ENCODE data around the gene KCNH3.
A peak's percentile ranks its signal among the peaks of the same experiment; 100 is the strongest.
"Not testable (repeated sequence)": the region's sequence is repeated elsewhere in the genome, so short reads cannot be mapped to it uniquely, and the experiment has no call there.

The KCNH3 gene, protein sequence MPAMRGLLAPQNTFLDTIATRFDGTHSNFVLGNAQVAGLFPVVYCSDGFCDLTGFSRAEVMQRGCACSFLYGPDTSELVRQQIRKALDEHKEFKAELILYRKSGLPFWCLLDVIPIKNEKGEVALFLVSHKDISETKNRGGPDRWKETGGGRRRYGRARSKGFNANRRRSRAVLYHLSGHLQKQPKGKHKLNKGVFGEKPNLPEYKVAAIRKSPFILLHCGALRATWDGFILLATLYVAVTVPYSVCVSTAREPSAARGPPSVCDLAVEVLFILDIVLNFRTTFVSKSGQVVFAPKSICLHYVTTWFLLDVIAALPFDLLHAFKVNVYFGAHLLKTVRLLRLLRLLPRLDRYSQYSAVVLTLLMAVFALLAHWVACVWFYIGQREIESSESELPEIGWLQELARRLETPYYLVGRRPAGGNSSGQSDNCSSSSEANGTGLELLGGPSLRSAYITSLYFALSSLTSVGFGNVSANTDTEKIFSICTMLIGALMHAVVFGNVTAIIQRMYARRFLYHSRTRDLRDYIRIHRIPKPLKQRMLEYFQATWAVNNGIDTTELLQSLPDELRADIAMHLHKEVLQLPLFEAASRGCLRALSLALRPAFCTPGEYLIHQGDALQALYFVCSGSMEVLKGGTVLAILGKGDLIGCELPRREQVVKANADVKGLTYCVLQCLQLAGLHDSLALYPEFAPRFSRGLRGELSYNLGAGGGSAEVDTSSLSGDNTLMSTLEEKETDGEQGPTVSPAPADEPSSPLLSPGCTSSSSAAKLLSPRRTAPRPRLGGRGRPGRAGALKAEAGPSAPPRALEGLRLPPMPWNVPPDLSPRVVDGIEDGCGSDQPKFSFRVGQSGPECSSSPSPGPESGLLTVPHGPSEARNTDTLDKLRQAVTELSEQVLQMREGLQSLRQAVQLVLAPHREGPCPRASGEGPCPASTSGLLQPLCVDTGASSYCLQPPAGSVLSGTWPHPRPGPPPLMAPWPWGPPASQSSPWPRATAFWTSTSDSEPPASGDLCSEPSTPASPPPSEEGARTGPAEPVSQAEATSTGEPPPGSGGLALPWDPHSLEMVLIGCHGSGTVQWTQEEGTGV

DNA sequence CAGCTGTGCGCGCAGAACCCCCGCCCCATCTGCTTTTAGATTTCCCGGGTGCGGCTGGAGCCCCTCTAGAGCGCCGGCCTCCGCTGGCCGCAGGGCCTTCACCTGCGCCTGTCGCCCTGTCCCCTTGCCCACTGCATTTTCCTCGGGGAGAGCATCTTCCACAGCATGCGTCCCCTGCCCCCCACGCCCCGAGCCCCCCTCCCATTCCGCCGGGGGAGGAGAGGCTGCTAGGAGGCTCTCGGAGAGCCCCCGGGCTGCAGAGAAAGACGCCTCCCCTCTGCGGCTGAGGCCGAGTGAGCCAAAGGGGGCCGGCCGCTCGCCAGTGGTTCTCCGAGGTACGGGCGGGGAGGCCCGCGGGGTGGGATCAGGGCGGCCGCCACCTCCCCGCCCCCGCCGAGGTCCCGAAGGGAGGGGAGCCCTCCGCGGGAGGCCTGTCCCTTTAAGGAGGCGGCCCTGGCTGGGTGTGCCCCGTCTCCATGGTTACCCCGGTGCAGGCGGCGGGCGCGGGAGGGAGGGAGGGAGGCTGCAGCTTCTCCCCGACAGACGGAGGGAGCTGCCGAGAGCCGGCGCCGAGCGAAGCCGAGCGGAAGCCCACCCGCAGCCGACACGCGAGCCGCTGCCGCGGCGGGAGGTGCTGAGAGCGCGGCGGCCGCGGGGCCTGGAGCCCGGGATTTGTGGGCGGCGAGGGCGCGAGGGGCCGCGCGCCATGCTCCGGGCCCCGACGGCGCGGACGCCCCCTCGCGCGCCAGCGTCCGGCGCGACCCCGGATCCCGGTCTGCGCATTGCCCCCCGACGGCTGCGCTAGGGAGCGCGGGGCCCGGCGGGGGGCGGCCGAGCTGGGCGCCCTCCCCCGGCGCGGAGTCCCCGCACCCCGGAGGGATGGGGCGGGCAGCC is at the start of gene KCNH3:
TSS of gene KCNH3 (plus strand) at position 521 of the 894 bp plus-strand sequence. CDS start 387 bp downstream, outside the sequence.
- DNase-seq = peak; percentile 78 to 82

DNA sequence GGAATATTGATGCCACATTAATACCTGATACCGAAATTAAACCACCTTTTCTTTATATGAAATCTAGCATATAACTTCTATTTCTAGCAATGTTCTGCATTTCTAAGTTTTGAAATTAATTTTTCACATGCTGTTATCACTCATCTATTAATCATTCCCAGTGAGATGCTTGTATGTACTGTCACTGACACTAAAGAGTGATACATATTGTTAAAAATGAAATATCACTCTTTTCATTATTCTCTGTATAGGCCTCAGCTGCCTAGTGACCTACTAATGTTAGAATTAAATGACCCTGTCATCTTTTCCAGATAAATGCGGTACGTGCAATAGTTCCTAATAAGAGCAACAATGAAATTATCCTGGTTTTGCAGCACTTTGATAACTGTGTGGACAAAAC is 49.7 kb upstream of the KCNH3 start:
- no peak for DNase-seq

DNA sequence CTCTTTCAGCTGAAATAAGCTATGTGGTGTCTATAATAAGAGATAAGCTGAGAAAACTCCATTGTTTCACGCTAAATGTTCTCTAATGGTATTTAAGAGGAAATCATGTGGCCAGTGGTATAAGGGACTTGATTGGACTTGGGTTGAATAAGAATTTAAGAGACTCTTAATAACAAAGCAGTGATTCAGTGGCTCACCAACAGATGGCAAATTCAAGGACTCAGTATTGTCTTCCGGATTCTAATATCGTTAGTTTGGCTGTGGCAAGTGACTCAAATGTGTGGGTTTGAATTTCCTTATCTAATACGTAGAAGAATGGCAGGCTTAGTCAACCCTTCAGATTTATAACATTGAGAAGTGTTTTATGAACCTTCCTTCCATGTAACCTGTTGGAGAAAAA is 49.1 kb upstream of the KCNH3 start:
- DNase-seq = no peak

DNA sequence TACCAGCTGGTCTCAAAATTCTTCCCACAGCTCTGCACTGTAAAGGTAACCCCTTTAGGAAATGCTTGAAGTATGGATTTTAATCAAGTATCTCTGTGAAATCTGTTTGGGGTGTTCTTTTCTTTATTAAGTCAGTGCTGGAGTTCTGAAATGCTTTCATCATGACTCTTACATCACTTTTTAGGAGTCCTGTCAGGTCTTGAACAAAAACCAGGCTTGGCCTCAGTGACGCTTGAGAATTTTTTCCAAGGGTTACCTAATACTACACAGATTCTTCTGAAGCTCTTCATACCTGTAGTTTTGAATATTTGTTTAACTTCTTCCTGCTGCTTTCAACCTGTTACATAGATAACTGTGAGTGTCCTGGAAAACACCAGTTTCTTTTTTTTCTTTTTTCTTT is 47.0 kb upstream of the KCNH3 start:
- DNase-seq = no peak

DNA sequence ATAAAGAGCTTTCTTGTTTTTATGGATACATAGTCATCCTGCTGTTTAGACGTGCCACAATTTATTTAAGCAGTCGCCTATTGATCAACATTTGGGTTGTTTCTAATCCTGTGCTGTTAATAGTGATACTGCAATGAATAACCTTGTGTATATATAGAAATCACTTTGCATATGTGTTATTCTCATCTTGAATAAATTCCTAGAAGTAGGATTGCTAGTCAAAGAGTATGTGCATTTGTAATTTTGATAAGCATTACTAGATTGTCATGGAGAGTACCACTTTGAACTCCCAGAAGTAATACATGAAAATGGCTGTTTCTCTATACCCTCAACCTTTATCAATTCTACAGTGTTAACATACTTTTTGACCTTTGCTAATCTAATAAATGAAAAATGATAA is 44.9 kb upstream of the KCNH3 start:
- DNase-seq = no peak

DNA sequence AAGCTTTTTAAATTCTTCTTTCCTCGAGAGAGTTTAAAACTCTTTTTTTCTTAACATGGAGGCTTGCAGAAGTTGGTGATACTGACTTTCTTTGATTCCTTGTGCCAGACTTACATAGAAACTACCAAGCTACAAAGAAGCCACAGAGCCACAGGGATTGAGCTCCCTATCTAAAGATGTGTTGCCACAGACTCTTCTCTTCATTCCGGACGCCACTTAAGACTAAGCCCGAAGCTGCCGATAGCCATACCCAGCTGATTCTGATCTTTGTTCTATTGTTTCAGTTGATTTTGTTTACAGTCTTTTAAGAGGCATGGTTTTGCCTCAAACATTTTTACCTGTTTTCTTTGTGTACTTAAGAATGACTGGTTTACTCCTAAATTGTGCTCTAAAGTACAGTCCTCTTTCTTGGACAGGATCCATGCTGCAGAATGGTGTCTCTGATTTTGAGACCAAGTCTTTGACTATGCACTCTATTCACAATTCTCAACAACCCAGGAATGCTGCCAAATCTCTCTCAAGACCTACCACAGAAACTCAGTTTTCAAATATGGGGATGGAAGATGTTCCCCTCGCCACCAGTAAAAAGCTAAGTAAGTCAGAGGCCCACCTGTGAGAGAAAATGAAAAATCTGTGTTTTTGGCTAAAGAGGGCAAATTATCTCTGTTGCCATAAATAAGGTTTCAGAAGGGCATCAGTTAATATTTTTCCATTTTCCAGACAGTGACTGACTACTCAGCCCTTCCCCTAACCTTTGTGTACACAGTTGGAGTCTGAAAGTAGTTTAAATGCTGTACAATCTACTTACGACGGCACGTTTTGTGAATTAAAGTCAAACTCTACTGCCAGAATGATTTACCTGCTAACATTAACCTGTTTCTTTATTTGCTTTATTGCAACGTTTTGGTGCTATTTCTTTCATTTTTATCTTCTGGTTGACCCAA is 42.1 kb upstream of the KCNH3 start:
- DNase-seq = no peak

DNA sequence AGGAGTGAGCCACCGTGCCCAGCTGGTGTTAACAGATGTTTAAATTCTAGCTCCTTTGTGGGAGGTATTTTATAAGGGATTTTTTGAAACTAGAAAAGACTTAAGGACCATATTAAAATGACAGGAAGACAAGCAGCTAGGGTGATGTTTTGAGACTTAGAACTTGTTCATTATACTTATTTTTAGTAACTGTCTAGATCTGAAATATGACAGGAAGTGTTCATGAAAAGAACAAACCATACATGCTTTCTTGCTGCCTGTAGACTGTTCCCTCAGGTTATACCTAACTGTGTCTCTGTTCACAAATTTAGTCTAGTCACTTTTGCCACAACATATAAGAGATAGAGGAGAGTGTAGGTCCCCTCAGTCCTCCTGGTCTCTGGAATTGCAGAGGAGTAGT is 36.9 kb upstream of the KCNH3 start:
- DNase-seq = no peak

DNA sequence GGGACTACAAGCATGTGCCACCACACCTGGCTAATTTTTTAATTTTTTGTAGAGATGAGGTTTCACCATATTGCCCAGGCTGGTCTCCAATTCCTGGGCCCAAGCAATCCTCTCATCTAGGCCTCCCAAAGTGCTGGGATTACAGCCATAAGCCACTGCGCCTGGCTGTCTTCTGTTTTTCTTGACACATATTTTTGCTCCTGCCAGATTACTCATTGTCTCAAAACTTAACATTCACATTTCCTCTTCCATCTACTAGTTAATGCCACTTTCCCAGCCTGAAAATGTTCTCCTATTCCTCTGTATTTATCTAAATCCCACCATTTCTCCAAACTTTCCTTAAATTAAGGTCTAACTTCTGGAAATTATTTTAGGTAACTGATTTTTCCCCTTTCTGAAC is 36.2 kb upstream of the KCNH3 start:
- DNase-seq = no peak

DNA sequence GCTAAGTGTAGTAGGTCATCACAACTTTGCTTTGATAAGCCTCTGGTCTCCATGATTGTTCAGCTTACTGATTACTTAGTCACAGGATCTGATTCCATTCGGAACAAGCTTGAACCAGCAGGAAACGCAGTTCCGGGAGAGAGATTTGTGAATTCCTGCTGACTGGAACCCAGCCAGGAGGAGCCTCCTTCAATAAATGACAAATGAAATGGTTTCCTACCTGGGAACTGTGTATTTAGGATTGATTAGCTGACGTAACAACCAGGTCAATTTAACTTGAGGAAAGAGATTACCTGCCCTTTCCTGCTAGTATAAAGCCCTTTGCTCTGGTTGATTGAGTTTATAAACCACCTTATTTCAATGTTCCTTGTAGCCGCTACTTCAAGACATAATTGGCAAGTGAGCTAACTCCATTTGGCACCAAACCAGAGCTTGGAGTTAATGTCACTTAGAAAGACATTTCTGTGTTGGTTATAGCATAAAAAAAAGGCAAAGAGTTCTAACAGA is 35.1 kb upstream of the KCNH3 start:
- DNase-seq = no peak

DNA sequence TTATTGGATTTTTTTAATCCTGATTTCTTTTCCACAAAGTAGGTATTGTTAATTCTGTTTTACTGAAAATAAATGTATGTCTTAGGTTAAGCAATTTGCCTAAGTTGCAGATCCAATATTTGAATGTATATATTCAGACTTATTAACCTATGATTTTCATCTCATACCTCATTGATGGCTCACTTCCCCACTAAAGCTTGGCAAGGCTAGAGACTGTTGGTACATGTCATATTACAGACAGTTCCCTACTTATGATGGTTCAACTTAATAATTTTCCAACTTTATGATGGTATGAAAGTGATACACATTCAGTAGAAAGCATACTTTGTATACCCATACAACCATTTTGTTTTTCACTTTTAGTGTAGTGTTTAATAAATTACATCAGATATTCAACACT is 33.2 kb upstream of the KCNH3 start:
- DNase-seq = no peak

DNA sequence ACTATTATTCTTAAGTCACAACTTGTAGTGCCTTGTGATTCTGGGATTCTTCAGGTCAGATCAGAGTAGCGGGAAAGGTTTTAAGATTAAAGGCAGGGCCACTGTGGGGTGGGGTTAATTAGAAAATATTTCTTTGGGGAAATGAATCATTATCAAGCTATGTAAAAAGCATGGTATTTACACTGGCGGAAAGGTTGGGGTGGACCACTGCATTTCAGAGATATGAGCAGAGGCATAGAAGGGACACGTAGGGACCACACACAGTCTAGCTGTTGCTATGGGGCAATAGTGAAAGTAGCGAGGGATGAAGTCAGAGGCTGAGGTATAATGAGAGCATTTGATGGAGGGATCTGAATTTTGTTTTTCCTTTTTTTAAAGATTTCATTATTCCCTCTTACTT is 31.7 kb upstream of the KCNH3 start:
- DNase-seq = no peak

DNA sequence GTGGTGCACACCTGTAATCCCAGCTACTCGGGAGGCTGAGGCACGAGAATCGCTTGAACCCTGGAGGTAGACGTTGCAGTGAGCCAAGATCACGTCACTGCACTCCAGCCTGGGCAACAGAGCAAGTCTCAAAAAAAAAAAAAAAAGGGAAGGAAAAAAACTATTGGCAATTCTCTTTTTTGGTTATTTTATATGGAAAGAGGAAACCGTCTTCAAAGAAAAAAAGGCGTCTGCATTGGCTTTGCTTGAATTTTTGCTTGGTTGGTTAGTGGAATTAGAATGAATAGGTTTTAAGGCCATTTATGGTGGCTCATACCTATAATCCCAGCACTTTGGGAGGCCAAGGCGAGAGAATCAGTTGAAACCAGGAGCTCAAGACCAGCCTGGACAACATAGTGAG is 29.1 kb upstream of the KCNH3 start:
- DNase-seq = not testable (repeated sequence)

DNA sequence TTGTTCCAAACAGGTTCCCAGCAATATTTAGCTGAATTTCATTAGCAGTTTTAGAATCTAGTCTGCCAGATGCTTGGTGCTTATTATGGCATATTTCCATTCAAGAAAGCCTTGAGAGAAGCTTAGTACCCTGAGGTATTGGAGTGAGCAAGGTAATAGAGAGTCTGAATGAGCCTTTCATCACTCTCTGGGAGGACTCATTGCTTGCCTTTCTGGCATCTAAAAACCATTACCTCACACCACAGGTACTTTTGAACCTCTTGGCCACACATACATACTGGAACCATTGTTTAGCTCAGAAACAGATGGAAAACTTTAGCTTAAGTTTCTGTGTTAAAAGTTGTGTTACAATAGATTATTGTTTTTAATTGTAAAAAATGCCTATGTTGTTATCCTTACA is 27.4 kb upstream of the KCNH3 start:
- DNase-seq = no peak

DNA sequence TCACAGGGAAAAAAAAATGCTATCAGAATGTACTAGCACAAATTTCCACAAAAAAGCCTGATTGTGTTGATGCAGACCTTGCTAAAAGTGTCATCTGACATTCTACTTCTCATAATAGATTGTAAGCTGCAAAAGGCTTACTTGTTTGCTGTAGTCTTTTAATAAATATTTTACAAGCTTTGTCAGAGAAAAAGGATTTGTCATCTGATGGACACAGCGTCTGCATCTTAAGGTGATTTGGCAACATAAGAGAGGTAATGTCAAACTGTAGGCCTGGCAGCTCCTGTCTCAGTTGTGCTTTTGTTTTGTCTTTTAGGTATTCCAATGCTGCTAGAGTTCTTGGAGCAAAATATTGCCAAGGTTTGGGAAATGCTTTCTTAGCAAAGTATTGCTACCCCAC is 26.3 kb upstream of the KCNH3 start:
- DNase-seq = no peak

DNA sequence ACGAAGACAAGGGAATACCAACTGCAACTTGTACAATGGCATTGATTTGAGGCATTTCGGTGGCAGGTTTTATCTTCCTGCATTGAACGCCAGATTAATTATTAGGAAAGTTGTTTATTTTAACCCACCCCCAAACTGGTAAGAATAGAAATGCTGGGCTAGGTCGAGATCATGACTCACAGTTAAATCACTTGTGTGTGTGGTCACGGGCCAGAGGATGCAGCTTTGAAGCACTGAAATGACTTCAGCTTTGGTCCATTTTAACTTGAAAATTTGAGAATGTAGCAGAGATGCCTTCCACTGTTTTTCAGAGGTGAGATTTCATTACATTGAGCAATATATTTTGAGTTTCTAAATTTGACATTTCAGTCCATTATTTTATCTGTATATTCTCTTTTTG is 23.6 kb upstream of the KCNH3 start:
- no peak for DNase-seq

DNA sequence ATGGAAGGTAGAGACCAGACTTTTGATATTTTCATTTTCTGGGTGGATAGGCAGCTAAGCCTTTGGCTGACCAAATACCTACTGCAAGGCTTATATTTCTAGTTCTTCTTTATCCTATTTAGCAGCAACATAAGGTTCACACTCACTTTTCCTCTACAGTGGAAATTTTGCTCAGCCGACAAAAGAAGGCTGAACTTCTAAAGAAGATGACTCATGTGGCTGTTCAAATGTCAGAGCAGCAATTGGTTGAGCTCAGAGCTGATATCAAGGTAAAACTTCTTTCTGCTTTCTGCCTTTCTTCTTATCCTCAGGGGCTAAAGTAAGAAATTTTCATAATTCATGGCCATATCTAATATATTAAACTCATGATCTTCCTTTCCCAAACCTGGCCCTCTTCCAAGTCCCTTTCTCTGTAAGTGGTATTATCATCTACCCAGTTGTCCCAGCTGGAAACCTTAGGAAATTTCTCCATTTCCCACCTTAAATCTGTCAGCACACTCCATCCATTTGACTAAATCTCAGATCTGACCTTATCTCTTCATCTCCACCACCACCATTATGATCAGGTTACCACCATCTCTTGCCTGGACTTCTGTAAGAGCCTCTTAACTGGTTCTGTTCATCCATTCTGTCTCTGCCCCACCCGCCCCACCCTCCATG is 19.8 kb upstream of the KCNH3 start:
- DNase-seq = no peak

DNA sequence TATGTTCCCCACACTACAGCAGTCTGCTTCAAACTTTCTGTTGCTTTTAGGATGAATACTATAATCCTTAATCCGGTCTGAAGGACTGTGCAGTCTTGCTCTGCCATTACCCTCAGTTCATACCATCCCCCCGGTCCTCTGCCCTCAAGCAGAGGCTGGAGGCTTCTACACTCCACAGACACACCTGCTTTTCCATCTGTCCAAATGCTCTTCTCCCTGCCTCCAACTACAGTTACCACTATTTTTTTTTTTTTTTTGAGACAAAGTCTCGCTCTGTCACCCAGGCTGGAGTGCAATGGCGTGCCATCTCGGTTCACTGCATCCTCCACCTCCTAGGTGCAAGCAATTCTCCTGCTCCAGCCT is 19.3 kb upstream of the KCNH3 start:
- DNase-seq = no peak

DNA sequence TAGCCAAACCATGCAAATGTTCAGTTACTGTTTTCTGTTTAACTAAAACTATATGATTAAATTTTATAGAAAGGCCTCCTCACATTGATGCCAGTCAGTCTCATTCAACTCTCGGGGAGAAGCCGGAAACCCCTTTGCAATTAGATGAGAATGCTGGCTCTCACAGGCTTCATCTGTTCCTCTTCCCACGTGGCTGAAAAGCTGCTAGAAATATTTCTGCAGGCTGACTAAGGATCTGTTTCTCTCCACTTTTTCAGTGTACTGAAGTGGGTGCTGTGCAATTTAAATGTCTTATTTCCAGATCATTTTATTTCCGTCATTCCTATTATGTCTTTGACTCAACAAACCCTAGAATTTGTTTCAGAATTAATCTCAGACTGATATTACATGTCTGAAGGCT is 17.4 kb upstream of the KCNH3 start:
- DNase-seq = no peak

DNA sequence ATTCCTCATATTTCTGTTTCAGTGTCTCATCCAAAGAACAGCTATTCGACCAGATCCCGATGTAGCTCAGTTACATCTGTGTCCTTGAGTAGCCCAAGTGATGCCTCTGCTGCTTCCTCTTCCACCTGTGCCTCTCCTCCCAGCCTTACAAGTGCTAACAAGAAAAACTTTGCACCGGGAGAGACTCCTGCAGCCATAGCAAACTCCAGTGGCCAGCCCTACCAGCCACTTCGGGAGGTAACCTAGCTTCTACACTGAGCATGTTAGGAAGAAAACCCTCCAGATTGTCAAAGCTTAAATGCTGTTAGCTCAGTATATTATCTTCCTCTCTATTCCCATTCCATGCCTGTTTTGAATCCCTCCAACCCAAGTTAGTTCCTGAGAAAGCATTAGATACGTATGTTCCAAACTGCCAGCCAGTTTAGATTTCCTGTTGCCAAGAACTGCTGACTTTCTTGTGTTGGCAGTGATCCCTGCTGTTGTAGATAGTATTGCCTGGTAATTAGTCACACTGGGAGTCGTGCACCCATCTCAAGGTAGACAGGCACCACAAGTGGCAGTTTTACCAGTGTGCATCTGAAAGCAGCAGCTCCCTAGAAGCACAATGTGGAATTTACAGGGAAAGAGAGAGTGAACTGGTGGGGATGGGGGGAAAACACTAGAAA is 14.0 kb upstream of the KCNH3 start:
- DNase-seq = no peak

DNA sequence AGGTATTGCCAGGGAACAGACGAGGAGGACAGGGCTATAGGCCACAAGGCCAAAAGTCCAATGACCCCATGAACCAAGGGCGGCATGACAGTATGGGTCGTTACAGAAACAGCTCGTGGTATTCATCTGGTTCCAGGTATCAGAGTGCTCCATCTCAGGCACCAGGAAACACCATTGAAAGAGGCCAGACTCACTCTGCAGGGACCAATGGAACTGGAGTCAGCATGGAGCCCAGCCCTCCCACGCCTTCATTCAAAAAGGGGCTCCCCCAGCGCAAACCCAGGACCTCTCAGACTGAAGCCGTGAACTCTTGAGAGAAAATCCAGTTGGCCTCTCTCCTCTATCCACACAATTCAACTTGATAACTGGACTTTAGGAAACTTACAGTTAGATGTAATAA is 12.9 kb upstream of the KCNH3 start:
- no peak for DNase-seq
